ENCODE measurements around the gene BEGAIN. TPM values are rescaled to one million over a fixed set of nuclear protein-coding genes. Genes with fewer than 3 reads are reported as not detected.
A peak's percentile ranks its signal among the peaks of the same experiment; 100 is the strongest.

Gene BEGAIN
- 1 to 10 TPM in 1 of 4 donors, under 1 TPM in 2, not detected in 1; 0.47 to 1.5 (median 0.53) TPM for total RNA-seq

- Histone ChIP-seq H3K4me1 (peaks cover 6 to 17% (median 15%) of the 10 kb centered on the region in 3 donors), H3K36me3 (no peaks in the 10 kb centered on the region), H3K4me3 (peak within 1 kb of the TSS; percentile 29 to 67 (median 46)), H3K27ac (no peak within 1 kb of the TSS), H3K27me3 (peaks cover 0 to 62% (median 5%) of the 10 kb centered on the region in 4 donors), H3K9me3 (no peaks in the 10 kb centered on the region)
- TF ChIP-seq POLR2A (IDR thresholded peaks at IDR 0.05) = no peak
- TF ChIP-seq CTCF (IDR thresholded peaks at IDR 0.05) = no peak
- intact Hi-C loops (cut with DNase I) = no loop called here
- 0 to 14% methylated on average over 3 to 9 of the region's 90 CpGs for WGBS, 2 donors
- DNase-seq = no peak
Observed at GRCh38 chr14:100587086-100587762, at the start of gene BEGAIN. Gene BEGAIN (minus strand): TSS chr14:100587417. CDS start chr14:100587290, 127 bp downstream.

GRCh38 chr14:100636559-100636958 lies 49.3 kb upstream of the BEGAIN start:
- TF ChIP-seq CTCF (IDR thresholded peaks at IDR 0.05) (no peak), POLR2A (IDR thresholded peaks at IDR 0.05) (no peak)

GRCh38 chr14:100634026-100634425 lies 46.8 kb upstream of the BEGAIN start:
- TF ChIP-seq POLR2A (IDR thresholded peaks at IDR 0.05) (no peak), CTCF (IDR thresholded peaks at IDR 0.05) (no peak)
- intact Hi-C loops (cut with DNase I) = no loop called here
- DNase-seq = no peak
- no peak overlapping the region for H3K4me3 ChIP-seq
- H3K36me3 ChIP-seq = no peaks in the 10 kb centered on the region
- no peaks in the 10 kb centered on the region for H3K4me1 ChIP-seq
- WGBS, 2 donors = 37 to 44% methylated on average over 6 to 8 of the region's 11 CpGs
- H3K27me3 ChIP-seq = peaks cover 0 to 40% (median 0%) of the 10 kb centered on the region in 4 donors
- no peaks in the 10 kb centered on the region for H3K9me3 ChIP-seq
- no peak overlapping the region for H3K27ac ChIP-seq

More at GRCh38 chr14:100636559-100636958, 49.3 kb upstream of the BEGAIN start:
- WGBS, 2 donors = 84 to 87% methylated on average over 11 to 14 of the region's 14 CpGs
- intact Hi-C loops (cut with DNase I) = no loop called here
- Histone ChIP-seq H3K36me3 (no peaks in the 10 kb centered on the region), H3K9me3 (no peaks in the 10 kb centered on the region), H3K4me3 (no peak overlapping the region), H3K27ac (no peak overlapping the region), H3K27me3 (peaks cover 0 to 29% (median 0%) of the 10 kb centered on the region in 4 donors), H3K4me1 (no peaks in the 10 kb centered on the region)
- no peak for DNase-seq

- intact Hi-C loops (cut with DNase I) = no loop called here
- H3K27me3 ChIP-seq = peaks cover 0 to 46% (median 0%) of the 10 kb centered on the region in 4 donors
- no peak overlapping the region for H3K4me3 ChIP-seq
- 88 to 97% methylated on average over 1 to 8 of the region's 10 CpGs for WGBS, 2 donors
- TF ChIP-seq CTCF (IDR thresholded peaks at IDR 0.05) = no peak
- TF ChIP-seq POLR2A (IDR thresholded peaks at IDR 0.05) = no peak
- no peak for DNase-seq
- no peak overlapping the region for H3K27ac ChIP-seq
- no peaks in the 10 kb centered on the region for H3K36me3 ChIP-seq
- no peaks in the 10 kb centered on the region for H3K4me1 ChIP-seq
- no peaks in the 10 kb centered on the region for H3K9me3 ChIP-seq
Observed at GRCh38 chr14:100633406-100633805, 46.2 kb upstream of the BEGAIN start.

- H3K9me3 ChIP-seq = no peaks in the 10 kb centered on the region
- intact Hi-C loops (cut with DNase I) = no loop called here
- 76 to 77% methylated on average over 7 to 15 of the region's 15 CpGs for WGBS, 2 donors
- no peak overlapping the region for H3K4me3 ChIP-seq
- H3K27ac ChIP-seq = no peak overlapping the region
- no peaks in the 10 kb centered on the region for H3K4me1 ChIP-seq
- DNase-seq = no peak
- peaks cover 0 to 59% (median 0%) of the 10 kb centered on the region in 4 donors for H3K27me3 ChIP-seq
- TF ChIP-seq POLR2A (IDR thresholded peaks at IDR 0.05) (no peak), CTCF (IDR thresholded peaks at IDR 0.05) (no peak)
- H3K36me3 ChIP-seq = no peaks in the 10 kb centered on the region
Observed at GRCh38 chr14:100629696-100630095, 42.5 kb upstream of the BEGAIN start.

All from esophagus squamous epithelium (tissue), 5 donors.